Right lobe of liver (tissue), 6 donors: Measurements from ENCODE around the gene NEU2. TPM values are rescaled to one million over a fixed set of nuclear protein-coding genes. Genes with fewer than 3 reads are reported as not detected.

Experiments
- ATAC-seq, 4 donors: fragments of 200-7000 bp; cut with Tn5 transposase; one replicate each; pipeline ENCODE4 v1.9.1; 2020; ENCODE audit warnings: mild to moderate bottlenecking in 4 of 4, moderate library complexity in 4 of 4
- DNase-seq, 3 donors: peaks; one replicate each; pipeline ENCODE4 v3.0.0-alpha.2; 2020
- H3K27ac ChIP-seq, 3 donors: fragments of 200-600 bp; one replicate each; pipeline ENCODE4 v1.8.0; 2022
- H3K27me3 ChIP-seq, 2 donors: fragments of 200-600 bp; one replicate each; pipeline ENCODE4 v1.8.0; 2022
- H3K36me3 ChIP-seq, 4 donors: fragments of 200-600 bp; sonication (generic) in 1 of 4; one replicate each; pipeline versions ENCODE4 v1.5.1 to v1.8.0; 2017 to 2022; ENCODE audit warnings: control low read depth in 1 of 4
- H3K4me1 ChIP-seq, 4 donors: fragments of 200-600 bp; sonication (generic) in 1 of 4; one replicate each; pipeline versions ENCODE4 v1.5.1 to v1.8.0; 2017 to 2022; ENCODE audit warnings: control low read depth in 1 of 4
- H3K4me3 ChIP-seq, 3 donors: fragments of 200-600 bp; one replicate each; pipeline ENCODE4 v1.8.0; 2022
- H3K9me3 ChIP-seq, 4 donors: fragments of 200-600 bp; sonication (generic) in 1 of 4; one replicate each; pipeline versions ENCODE4 v1.5.1 to v1.8.0; 2017 to 2022; ENCODE audit warnings: control low read depth in 1 of 4
- CTCF ChIP-seq, 4 donors: fragments of 200-600 bp in 3 of 4; fragments of 450-650 bp in 1 of 4; IDR thresholded peaks; one replicate each; pipeline versions ENCODE4 v1.5.1 to v1.8.0; 2016 to 2022; ENCODE audit warnings: antibody characterized with exemption in 4 of 4, mild to moderate bottlenecking in 2 of 4
- POLR2A ChIP-seq: fragments of 450-650 bp; IDR thresholded peaks from one replicate; pipeline ENCODE4 v1.6.1; 2017; ENCODE audit warnings: antibody characterized with exemption, mild to moderate bottlenecking
- whole genome bisulfite sequencing: methylation state at CpG from one replicate; pipeline ENCODE4 v1.1.6; 2018; ENCODE audit warnings: low coverage, low lambda C conversion rate; ENCODE audit not compliant: insufficient coverage; ENCODE audit errors: missing lambda C conversion rate; 5-methylcytosine and 5-hydroxymethylcytosine counted together
- intact Hi-C, 2 donors: fragments of 100-400 bp; cut with DNase I; formaldehyde crosslinking; loops; one replicate each; pipeline versions ENCODE4 v1.11.2 to v1.14.1; 2022
- total RNA-seq, 6 experiments: library from RNA; depleted of rRNA in 2 of 6; stranded (reverse); fragments of >200 nt in 2 of 6; fragmentation: NEBNext Ultra II Directional in 3 of 6; extraction: Animal tissue kit (Norgen Biotek cat#: 25700) in 3 of 6; gene quantifications; one replicate each; pipeline versions ENCODE4 v1.1.0 to v1.2.4, GENCODE V29; 2016 to 2023
- donor health status: DM: no; HTN: yes; CAD: no.
- donor health status: DM: no; HTN: no; CAD: no.
- donor health status: DM: no; HTN: no; CAD: no.
- donor health status: DM: no; HTN: yes; CAD: no.
- donor health status: DM: no; HTN: yes; CAD: no.

Gene NEU2
- total RNA-seq, 6 experiments from 2014 or later = not detected

DNA sequence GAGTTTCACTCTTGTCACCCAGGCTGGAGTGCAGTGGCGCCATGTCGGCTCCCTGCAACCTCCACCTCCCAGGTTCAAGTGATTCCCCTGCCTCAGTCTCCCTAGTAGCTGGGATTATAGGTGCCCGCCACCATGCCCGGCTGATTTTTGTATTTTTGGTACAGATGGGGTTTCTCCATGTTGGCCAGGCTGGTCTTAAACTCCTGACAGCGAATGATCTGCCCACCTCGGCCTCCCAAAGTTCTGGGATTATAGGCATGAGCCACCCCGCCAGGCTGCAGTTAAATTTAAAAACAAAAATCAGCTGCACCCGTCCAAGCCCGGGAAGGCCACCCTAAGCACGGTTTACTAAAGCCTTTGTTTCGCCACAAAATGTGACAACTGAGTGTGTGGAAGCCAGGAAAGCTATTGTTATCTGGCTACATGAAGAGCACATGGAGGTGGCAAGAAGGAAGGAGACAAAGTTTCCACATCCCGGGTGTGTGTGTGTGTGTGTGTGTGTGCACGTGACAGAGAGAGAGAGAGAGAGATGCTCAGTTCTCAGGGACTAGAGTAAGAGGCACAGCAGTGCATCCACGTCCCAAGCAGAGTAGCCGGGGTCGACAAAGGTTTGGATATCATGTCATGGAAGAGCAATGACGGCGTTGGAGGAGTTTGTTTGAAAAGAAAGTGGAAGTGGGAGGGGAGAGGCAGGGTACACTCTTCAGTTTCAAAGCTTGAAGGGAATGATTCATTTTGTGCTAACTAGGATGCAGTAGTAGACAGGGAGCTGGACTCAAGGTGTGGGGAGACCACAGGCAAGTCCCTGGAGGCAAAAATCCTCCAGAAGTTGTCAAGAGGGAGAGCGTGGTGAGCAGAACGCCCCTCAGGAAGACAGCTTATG, 47.7 kb downstream of the NEU2 start:
- ATAC-seq = no peak
- no peak for TF ChIP-seq CTCF (IDR thresholded peaks at IDR 0.05)
- TF ChIP-seq POLR2A = no peak
- no peak overlapping the region for H3K27ac ChIP-seq
- H3K4me1 ChIP-seq = no peaks in the 10 kb centered on the region
- WGBS = 62% methylated on average over 15 of the region's 20 CpGs
- no peaks in the 10 kb centered on the region for H3K27me3 ChIP-seq
- no peaks in the 10 kb centered on the region for H3K36me3 ChIP-seq
- H3K4me3 ChIP-seq = no peak overlapping the region
- intact Hi-C loops = no loop called here
- DNase-seq = peak in 1 of 3 donors; percentile 42
- H3K9me3 ChIP-seq = no peaks in the 10 kb centered on the region

DNA sequence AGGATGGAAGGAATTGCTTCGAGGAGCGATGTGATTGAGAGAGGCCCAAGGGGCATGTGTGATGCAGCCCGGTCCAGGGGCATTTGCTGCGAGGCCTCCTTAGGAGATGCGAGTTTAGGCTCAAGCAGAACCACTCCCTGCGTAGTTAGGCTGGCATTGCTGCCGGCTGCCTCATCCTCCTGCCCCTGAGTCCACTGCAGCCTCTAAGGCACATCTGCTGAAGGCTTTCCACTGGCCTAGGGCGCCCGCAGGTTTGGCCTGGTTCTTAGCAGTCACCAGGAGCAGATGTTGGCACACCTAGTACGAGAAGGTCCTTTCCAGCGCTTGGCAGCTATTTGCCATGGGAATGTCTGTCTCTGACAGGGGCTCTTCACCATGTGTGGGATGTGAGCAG, 48.4 kb downstream of the NEU2 start:
- intact Hi-C loops = no loop called here
- Histone ChIP-seq H3K27ac (no peak overlapping the region), H3K27me3 (no peaks in the 10 kb centered on the region), H3K4me1 (no peaks in the 10 kb centered on the region), H3K4me3 (no peak overlapping the region), H3K9me3 (no peaks in the 10 kb centered on the region), H3K36me3 (no peaks in the 10 kb centered on the region)
- DNase-seq = peak in 1 of 3 donors; percentile 38
- TF ChIP-seq CTCF (IDR thresholded peaks at IDR 0.05) = no peak
- TF ChIP-seq POLR2A = no peak
- 0% methylated on average over 1 of the region's 11 CpGs for WGBS
- ATAC-seq = no peak

- TF ChIP-seq POLR2A = no peak
- no peak for TF ChIP-seq CTCF (IDR thresholded peaks at IDR 0.05)
- no peak for DNase-seq
- no peak overlapping the region for H3K4me3 ChIP-seq
- H3K27me3 ChIP-seq = no peaks in the 10 kb centered on the region
- no peaks in the 10 kb centered on the region for H3K36me3 ChIP-seq
- no peaks in the 10 kb centered on the region for H3K4me1 ChIP-seq
- WGBS = 69% methylated on average over 7 of the region's 9 CpGs
- H3K27ac ChIP-seq = no peak overlapping the region
- H3K9me3 ChIP-seq = no peaks in the 10 kb centered on the region
- intact Hi-C loops = no loop called here
- ATAC-seq = peak; percentile 10 to 50 (median 32)
Observed at GRCh38 chr2:233081232-233081730, 48.8 kb downstream of the NEU2 start.

GRCh38 chr2:233081731-233082221, 49.3 kb downstream of the NEU2 start:
- no peak overlapping the region for H3K27ac ChIP-seq
- intact Hi-C loops = no loop called here
- no peak overlapping the region for H3K4me3 ChIP-seq
- WGBS = 80% methylated on average over 1 of the region's 13 CpGs
- H3K9me3 ChIP-seq = no peaks in the 10 kb centered on the region
- ATAC-seq (no peak), DNase-seq (peak in 1 of 3 donors; percentile 47)
- H3K36me3 ChIP-seq = no peaks in the 10 kb centered on the region
- no peak for TF ChIP-seq POLR2A
- TF ChIP-seq CTCF (IDR thresholded peaks at IDR 0.05) = no peak
- H3K4me1 ChIP-seq = no peaks in the 10 kb centered on the region
- H3K27me3 ChIP-seq = no peaks in the 10 kb centered on the region
